GM12892 (cell line): ENCODE results near the gene TCEAL3.

Experiments used
- POLR2A ChIP-seq: IDR thresholded peaks from 2 replicates; pipeline ENCODE4 v1.6.1; 2011; ENCODE audit warnings: low read depth, low read length, control low read depth
- POLR2AphosphoS5 ChIP-seq: IDR thresholded peaks from 2 replicates; pipeline ENCODE4 v1.6.1; 2011; ENCODE audit warnings: low read depth, low read length, control low read depth
- TAF1 ChIP-seq: IDR thresholded peaks from 2 replicates; pipeline ENCODE4 v1.6.1; 2011; ENCODE audit warnings: low read depth, mild to moderate bottlenecking, control low read depth, low read length, borderline replicate concordance

- TF ChIP-seq POLR2AphosphoS5 (no peak), TAF1 (no peak), POLR2A (no peak)
Observed at GRCh38 chrX:103610282-103610681, 2.5 kb downstream of the TCEAL3 start.
